GM18909 (cell line): ENCODE measurements around the gene SPHK1.

Experiments
- ATAC-seq: cut with Tn5 transposase; IDR thresholded peaks from one replicate; pipeline ENCODE4 v1.9.1; 2021; ENCODE audit warnings: mild to moderate bottlenecking; ENCODE audit not compliant: unreplicated experiment, poor library complexity

SPHK1 gene

GRCh38 chr17:76360461-76360860, 23.9 kb upstream of the SPHK1 start:
- no peak for ATAC-seq

DNA sequence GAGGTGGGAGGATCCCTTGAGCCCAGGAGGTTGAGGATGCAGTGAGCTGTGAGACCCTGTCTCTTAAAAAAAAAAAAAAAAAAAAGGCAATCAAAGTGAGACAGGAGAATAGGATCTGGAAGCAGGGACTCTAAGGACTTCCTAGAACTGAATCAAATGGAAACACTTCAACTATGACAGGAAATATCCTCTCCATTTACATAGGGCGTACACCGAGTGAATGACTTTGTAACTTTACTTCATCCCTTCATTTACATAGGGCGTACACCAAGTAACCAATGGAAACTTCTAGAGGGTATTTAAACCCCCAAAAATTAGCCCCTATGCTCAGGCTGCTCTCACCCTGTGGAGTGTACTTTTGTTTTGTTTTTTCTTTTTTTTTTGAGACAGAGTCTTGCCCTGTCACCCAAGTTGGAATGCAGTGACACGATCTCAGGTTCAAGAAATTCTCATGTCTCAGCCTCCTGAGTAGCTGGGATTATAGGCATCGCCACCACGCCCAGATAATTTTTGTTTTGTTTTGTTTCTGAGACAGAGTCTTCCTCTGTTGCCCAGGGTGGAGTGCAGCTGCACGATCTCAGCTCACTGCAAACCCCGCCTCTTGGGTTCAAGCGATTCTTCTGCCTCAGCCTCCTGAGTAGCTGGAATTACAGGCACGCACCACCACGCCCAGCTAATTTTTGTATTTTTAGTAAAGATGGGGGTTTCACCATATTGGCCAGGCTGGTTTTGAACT, 21.1 kb upstream of the SPHK1 start:
- no peak for ATAC-seq

GRCh38 chr17:76365256-76365903, 19.0 kb upstream of the SPHK1 start:
- ATAC-seq, result no peak

DNA sequence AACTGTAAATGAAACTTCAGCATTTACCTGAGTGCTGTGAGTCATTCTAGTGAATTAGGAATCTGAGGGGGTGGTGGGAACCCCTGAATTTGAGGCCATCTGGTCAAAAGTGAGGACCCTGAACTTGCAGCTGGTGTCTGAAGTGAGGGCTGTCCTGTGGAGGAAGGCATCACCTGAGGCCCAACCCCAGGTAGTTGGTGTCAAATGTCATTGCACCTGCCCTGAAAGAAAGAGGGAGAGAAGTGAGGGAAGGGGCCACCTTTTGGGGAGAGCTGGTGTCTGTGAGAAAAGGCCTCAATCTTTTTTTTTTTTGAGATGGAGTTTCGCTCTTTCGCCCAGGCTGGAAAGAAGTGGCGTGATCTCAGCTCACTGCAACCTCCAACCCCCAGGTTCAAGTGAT, 18.2 kb upstream of the SPHK1 start:
- no peak for ATAC-seq

DNA sequence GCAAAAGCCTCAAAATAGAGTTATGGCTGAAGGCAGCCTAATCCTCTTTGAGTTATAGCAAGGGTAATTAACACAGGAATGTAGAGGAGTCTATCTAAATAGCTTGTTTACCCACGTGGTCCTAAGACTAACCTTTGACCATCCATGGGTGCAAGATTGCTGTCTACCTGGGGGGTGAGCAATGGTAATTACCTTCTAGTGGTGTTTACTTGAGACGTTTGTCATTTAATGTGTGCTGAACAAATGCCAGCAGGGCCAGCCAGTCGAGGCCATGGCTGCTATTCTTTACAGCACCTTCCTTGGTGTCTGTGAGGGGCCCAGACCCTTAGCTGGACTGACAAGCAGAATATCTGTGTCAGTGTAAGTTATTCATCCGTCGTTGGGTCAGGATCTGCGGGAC, 16.8 kb upstream of the SPHK1 start:
- no peak for ATAC-seq

- no peak for ATAC-seq
Measured at GRCh38 chr17:76368545-76368944, 15.9 kb upstream of the SPHK1 start.

GRCh38 chr17:76369379-76369778, 15.0 kb upstream of the SPHK1 start:
- no peak for ATAC-seq

DNA sequence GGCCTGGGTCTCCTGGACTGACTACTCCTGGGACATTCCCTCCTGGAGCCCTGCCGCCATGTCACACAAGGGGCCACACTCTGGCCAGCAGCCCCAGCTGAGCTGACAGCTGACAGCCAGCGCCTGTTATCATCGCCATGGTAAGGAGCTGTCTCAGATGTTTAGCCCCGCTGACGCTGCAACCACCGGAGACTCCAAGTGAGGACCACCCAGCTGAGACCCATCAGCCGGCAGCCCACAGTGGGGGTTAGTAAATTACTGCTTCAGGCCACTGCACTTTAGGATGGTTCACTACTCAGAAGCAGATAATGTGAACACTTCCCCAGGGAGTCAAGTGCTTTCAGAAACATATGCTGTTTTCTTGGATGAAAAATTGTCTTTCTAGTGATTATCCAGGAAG, 14.6 kb upstream of the SPHK1 start:
- no peak for ATAC-seq

- ATAC-seq, result no peak
Measured at GRCh38 chr17:76370261-76370993, 14.0 kb upstream of the SPHK1 start.

GRCh38 chr17:76371656-76372628, 12.5 kb upstream of the SPHK1 start:
- no peak for ATAC-seq

DNA sequence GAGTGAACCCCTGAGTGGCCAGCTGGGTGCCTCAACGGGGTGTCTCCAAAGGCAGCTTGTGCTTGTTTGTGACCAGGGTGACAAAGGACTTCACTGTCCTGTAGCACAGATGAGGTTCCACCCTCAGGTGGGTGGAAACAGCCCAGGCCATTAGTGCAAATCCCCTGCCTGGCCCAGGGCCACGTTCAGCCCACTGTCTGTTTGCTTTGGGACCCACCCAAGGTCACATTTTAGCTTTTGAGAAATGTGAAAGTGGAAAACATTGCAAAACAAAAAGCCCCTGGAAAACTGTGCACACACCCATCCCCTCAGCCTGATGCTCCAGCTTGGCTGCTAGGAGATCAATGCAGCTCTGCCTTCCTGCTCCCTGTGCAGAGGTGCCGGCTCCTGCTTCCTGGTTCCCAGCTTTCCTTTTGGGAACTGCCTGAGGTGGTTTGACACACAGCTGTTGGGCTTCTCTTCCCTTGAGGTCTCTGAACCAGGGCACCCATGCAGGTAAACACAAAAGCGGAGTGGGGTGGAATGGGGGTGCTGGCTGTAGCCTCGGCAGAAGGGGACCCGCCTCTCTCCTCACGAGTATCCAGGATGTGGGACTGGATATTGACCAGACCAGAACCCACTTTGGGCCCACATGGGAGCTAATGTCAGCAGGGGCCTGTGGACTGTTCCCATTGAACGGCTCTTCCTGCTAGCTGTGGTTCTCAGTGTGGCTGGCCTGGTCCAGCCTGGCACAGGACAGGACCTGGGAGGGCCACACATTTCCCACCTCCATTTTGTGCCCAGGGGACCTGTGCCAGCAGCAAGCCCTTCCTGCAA, 7.9 kb upstream of the SPHK1 start:
- ATAC-seq, result no peak

- no peak for ATAC-seq
Measured at GRCh38 chr17:76378548-76379274, 5.7 kb upstream of the SPHK1 start.

DNA sequence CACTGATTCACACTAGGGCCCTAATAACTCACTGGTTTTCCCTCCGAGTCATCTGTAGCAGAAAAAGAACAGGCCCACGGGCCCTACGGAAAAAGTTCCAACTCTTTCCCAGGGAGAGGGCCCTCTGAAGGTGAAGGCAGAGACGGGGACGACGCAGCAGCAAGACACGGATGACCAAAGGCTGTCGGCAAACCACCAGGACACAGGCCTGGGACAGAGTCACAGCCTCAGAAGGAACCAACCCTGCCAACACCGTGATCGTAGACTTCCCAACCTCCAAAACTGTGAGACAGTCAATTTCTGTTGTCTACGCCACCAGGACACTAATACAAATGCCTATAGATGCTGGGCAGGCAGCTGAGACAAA, 5.2 kb upstream of the SPHK1 start:
- ATAC-seq, result no peak

DNA sequence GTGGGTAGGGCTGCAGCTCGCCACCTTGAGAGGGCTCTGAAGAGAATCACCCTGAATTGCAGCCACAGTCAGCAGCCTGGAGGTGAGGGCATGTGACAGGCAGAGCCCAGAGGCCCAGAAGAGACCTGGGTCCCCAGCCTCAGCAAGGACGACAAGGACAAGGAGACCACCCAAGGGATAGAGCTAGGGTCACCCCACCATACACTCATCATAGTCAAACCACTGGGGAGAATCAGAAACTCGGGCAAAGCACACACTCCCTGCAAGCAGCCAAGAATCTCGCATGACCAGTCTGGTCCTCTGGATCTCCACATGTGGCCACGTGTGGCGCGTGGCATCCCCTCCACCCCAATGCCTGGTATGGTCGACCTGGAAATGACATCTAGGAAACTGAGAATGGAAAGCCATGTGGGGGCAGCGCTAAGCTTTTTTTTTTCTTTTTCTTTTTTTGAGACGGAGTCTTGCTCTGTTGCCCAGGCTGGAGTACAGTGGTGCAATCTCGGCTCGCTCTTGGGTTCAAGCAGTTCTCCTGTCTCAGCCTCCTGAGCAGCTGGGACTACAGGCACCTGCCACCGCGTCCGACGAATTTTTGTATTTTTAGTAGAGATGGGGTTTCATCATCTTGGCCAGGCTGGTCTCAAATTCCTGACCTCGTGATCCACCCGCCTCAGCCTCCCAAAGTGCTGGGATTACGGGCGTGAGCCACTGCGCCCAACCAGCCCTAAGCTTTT, 4.6 kb upstream of the SPHK1 start:
- no peak for ATAC-seq

DNA sequence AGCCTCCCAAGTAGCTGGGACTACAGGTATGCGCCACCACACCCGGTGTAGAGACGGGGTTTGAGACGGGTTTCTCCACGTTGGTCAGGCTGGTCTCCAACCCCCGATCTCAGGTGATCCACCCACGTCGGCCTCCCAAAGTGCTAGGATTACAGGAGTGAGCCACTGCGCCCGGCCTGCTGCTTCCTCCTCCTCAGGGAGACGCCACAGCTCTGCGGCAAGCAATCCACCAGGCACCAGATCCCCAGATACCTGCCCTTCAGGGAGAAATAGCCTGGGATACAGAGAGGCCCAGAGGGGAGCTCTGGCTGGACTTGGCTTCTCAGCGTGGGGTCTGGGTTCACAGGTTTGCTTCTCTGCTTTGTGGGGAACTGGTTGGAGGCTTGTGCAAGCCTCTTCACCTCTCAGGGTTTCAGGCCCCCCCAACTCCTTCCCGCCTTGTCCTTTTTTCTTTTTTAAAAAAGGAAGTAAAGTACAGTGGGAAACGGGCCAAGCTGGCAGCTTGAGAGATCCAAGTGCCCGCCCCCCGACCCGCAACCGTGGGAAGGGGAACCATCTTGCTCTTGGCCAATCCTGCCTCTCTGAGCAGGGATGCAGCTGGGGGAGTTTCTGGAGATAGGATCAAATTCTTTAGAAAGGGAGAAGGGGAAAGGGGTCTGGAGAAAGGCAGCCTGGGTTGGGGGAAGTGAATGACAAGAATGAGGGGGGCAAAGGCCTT, 2.6 kb upstream of the SPHK1 start:
- no peak for ATAC-seq

GRCh38 chr17:76382351-76382802, 2.0 kb upstream of the SPHK1 start:
- ATAC-seq, result no peak

DNA sequence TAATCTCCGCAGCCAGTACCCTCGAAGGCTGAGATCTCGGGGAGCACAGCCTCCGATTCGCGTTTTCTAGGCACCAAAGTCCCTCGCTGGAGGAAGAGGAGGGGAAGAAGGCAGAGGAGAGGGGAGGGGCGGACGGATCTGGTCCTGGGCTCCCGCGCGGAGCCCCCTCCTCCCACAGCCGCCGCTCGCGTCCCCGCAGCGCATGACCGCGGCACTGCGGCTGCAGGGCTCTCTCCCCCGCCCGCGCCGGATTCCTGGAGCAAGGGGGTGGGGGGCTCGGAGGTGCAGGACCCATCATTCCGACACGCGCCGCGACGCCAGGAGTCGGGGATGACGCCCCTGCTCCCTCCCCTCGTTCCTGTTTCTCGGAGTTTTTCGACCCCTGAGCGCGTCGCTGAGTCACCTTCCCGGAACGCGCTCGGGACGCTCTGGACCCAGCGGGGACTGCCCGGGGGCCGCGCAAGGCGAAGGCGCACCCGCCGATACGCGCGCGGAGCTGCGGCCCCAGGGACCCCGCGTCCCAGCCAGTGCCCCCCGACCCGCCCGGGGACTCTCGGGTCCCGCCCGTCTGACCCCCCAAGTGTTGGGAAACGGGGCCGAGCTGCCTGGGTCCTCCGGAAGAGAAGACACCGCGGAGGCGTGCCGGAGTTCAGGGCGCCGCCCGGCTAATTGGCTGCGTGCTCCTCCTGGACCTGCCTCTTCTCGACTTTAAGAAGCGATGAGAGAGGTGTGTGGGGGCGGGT, 1.4 kb upstream of the SPHK1 start:
- no peak for ATAC-seq
